SK-N-SH treated with all-trans-retinoic acid at 6 μM for 48 hours (cell line): ENCODE measurements around the gene SPACDR.

Experiments
- ATAC-seq: fragments of 200-7000 bp; cut with Tn5 transposase; 3 replicates; pipeline ENCODE4 v1.9.1; 2020; ENCODE audit warnings: mild to moderate bottlenecking, moderate library complexity
- ARNTL ChIP-seq: fragments of 450-650 bp; formaldehyde crosslinking; IDR thresholded peaks from 2 replicates; pipeline ENCODE4 v1.5.0; 2020; ENCODE audit warnings: low read depth, mild to moderate bottlenecking, moderate library complexity, borderline replicate concordance
- BACH2 ChIP-seq: fragments of 250-450 bp; sonication (Bioruptor Pico); IDR thresholded peaks from 2 replicates; pipeline ENCODE4 v1.9.0; 2021; ENCODE audit warnings: mild to moderate bottlenecking, borderline replicate concordance
- CSDC2 ChIP-seq: fragments of 250-450 bp; sonication (Bioruptor Pico); IDR thresholded peaks from 2 replicates; pipeline ENCODE4 v1.5.0; 2020; ENCODE audit warnings: mild to moderate bottlenecking, moderate library complexity
- CSRNP3 ChIP-seq: fragments of 250-450 bp; sonication (Bioruptor Pico); IDR thresholded peaks from 2 replicates; pipeline ENCODE4 v1.5.1; 2021; ENCODE audit warnings: mild to moderate bottlenecking, moderate library complexity
- ESRRG ChIP-seq: fragments of 250-450 bp; sonication (Bioruptor Pico); IDR thresholded peaks from 2 replicates; pipeline ENCODE4 v1.6.1; 2021; ENCODE audit warnings: mild to moderate bottlenecking
- GLIS3 ChIP-seq: fragments of 250-450 bp; sonication (Bioruptor Pico); IDR thresholded peaks from 2 replicates; pipeline ENCODE4 v1.5.0; 2020; ENCODE audit warnings: mild to moderate bottlenecking, moderate library complexity
- ISL1 ChIP-seq: fragments of 250-450 bp; sonication (Bioruptor Pico); IDR thresholded peaks from 2 replicates; pipeline ENCODE4 v2.1.2; 2022; ENCODE audit warnings: mild to moderate bottlenecking, moderate library complexity
- OSR1 ChIP-seq: fragments of 250-450 bp; sonication (Bioruptor Pico); IDR thresholded peaks from 2 replicates; pipeline ENCODE4 v1.8.0; 2022; ENCODE audit warnings: moderate library complexity, mild to moderate bottlenecking, inconsistent platforms
- PPARA ChIP-seq: fragments of 250-450 bp; sonication (Bioruptor Pico); IDR thresholded peaks from 2 replicates; pipeline ENCODE4 v1.5.0; 2020; ENCODE audit warnings: mild to moderate bottlenecking, borderline replicate concordance
- RARB ChIP-seq: fragments of 250-450 bp; sonication (Bioruptor Pico); IDR thresholded peaks from 2 replicates; pipeline ENCODE4 v1.8.0; 2021; ENCODE audit warnings: mild to moderate bottlenecking, moderate library complexity
- TCF4 ChIP-seq: fragments of 250-450 bp; sonication (Bioruptor Pico); IDR thresholded peaks from 2 replicates; pipeline ENCODE4 v1.8.0; 2021; ENCODE audit warnings: mild to moderate bottlenecking, moderate library complexity, borderline replicate concordance
- TOX ChIP-seq: fragments of 250-450 bp; sonication (Bioruptor Pico); IDR thresholded peaks from 2 replicates; pipeline ENCODE4 v1.8.0; 2021; ENCODE audit warnings: mild to moderate bottlenecking, moderate library complexity, borderline replicate concordance
- ZC3H10 ChIP-seq: fragments of 250-450 bp; sonication (Bioruptor Pico); IDR thresholded peaks from 2 replicates; pipeline ENCODE4 v1.5.1; 2021; ENCODE audit warnings: mild to moderate bottlenecking, moderate library complexity
- ZFP30 ChIP-seq: fragments of 450-650 bp; formaldehyde crosslinking; IDR thresholded peaks from 2 replicates; pipeline ENCODE4 v1.5.0; 2022; ENCODE audit warnings: mild to moderate bottlenecking, moderate library complexity
- ZNF565 ChIP-seq: fragments of 450-650 bp; formaldehyde crosslinking; conservative IDR thresholded peaks from 2 replicates; pipeline ENCODE4 v1.5.0; 2020; ENCODE audit warnings: low read depth, mild to moderate bottlenecking, moderate library complexity
- ZNF8 ChIP-seq: fragments of 450-650 bp; formaldehyde crosslinking; IDR thresholded peaks from 2 replicates; pipeline ENCODE4 v1.5.0; 2020; ENCODE audit warnings: mild to moderate bottlenecking, moderate library complexity
- TF ChIP-seq, protein P1 (sequence below): fragments of 250-450 bp; sonication (Bioruptor Pico); IDR thresholded peaks from 2 replicates; pipeline ENCODE4 v1.5.1; 2020; ENCODE audit warnings: low read depth, mild to moderate bottlenecking, moderate library complexity
- TF ChIP-seq, protein P2 (sequence below): fragments of 250-450 bp; sonication (Bioruptor Pico); IDR thresholded peaks from 2 replicates; pipeline ENCODE4 v1.8.0; 2021; ENCODE audit warnings: low read depth, mild to moderate bottlenecking, moderate library complexity, borderline replicate concordance
- TF ChIP-seq, protein P3 (sequence below): fragments of 250-450 bp; sonication (Bioruptor Pico); IDR thresholded peaks from 2 replicates; pipeline ENCODE4 v1.8.0; 2020; ENCODE audit warnings: mild to moderate bottlenecking, moderate library complexity, borderline replicate concordance

Gene SPACDR

GRCh38 chr7:100428199-100428966, 35.7 kb downstream of the SPACDR start, which contains the start of gene ZCWPW1 (continued):
- TF ChIP-seq, protein P1, sequence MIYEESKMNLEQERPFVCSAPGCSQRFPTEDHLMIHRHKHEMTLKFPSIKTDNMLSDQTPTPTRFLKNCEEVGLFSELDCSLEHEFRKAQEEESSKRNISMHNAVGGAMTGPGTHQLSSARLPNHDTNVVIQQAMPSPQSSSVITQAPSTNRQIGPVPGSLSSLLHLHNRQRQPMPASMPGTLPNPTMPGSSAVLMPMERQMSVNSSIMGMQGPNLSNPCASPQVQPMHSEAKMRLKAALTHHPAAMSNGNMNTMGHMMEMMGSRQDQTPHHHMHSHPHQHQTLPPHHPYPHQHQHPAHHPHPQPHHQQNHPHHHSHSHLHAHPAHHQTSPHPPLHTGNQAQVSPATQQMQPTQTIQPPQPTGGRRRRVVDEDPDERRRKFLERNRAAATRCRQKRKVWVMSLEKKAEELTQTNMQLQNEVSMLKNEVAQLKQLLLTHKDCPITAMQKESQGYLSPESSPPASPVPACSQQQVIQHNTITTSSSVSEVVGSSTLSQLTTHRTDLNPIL: peak; percentile 74; the same call in 1 of the 2 replicates
- TF ChIP-seq, protein P2, sequence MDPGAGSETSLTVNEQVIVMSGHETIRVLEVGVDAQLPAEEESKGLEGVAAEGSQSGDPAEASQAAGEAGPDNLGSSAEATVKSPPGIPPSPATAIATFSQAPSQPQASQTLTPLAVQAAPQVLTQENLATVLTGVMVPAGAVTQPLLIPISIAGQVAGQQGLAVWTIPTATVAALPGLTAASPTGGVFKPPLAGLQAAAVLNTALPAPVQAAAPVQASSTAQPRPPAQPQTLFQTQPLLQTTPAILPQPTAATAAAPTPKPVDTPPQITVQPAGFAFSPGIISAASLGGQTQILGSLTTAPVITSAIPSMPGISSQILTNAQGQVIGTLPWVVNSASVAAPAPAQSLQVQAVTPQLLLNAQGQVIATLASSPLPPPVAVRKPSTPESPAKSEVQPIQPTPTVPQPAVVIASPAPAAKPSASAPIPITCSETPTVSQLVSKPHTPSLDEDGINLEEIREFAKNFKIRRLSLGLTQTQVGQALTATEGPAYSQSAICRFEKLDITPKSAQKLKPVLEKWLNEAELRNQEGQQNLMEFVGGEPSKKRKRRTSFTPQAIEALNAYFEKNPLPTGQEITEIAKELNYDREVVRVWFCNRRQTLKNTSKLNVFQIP (CRISPR knock-in tag): no peak; the same call in 1 of the 2 replicates
- TF ChIP-seq CSDC2 (CRISPR knock-in tag) (0 out of 2 replicates have a peak, but pooled peaks have one; percentile 34), GLIS3 (CRISPR knock-in tag) (peak; percentile 96; the same call in 1 of the 2 replicates), OSR1 (CRISPR knock-in tag) (no peak), ZFP30 (CRISPR knock-in tag) (no peak; the same call in 1 of the 2 replicates), ISL1 (CRISPR knock-in tag) (no peak), BACH2 (CRISPR knock-in tag) (no peak), RARB (CRISPR knock-in tag) (peak; percentile 93), PPARA (CRISPR knock-in tag) (no peak)
- TF ChIP-seq, protein P3, sequence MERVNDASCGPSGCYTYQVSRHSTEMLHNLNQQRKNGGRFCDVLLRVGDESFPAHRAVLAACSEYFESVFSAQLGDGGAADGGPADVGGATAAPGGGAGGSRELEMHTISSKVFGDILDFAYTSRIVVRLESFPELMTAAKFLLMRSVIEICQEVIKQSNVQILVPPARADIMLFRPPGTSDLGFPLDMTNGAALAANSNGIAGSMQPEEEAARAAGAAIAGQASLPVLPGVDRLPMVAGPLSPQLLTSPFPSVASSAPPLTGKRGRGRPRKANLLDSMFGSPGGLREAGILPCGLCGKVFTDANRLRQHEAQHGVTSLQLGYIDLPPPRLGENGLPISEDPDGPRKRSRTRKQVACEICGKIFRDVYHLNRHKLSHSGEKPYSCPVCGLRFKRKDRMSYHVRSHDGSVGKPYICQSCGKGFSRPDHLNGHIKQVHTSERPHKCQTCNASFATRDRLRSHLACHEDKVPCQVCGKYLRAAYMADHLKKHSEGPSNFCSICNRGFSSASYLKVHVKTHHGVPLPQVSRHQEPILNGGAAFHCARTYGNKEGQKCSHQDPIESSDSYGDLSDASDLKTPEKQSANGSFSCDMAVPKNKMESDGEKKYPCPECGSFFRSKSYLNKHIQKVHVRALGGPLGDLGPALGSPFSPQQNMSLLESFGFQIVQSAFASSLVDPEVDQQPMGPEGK (CRISPR knock-in tag): peak; percentile 99
- TF ChIP-seq, all 23 proteins: peak for 14

DNA sequence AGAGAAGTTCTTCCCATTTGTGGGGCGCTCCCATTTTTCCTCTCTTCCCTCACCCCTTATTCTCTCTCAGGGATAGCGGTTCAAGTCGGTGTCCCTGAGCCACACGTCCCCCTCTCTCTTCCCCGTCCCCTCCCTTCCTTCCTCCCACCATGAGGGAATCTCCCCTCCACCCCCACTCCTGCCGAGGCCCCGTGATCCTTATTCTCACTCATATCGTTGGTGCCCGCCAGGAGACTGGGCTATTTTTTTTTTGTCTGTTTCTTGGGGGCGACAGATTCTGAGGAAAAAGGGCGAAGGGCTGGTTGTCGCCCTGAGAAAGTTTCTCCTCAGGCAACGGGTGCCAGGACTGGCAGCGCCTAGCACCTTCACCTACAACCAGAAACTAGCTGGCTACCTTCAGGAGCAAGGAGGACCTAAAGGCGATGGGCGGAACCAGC, 36.3 kb downstream of the SPACDR start:
- ATAC-seq: no peak
- TF ChIP-seq, protein P1: no peak
- no peak for TF ChIP-seq ARNTL (CRISPR knock-in tag)
- TF ChIP-seq, all 23 proteins: peak for 0

DNA sequence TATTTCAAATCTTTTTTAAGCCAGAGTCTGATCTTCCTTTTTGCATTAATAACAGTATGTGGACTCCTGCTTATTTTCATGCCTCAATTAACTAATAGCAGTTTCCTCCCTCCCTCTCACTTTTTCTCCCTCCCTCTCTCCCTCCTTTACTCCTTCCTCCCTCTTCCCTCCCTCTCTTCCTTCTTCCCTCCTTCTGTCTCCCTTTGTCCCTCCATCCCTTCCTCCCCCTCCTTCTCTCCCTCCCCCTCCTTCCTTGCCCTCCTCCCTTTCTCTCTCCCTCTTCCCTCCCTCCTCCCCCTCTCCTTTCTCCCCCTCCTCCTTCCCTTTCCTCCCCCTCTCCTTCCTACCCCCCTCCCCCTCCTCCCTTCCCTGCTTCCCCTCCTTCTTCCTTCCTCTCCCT, 37.5 kb downstream of the SPACDR start:
- ATAC-seq: no peak
- TF ChIP-seq CSRNP3 (CRISPR knock-in tag) (no peak), ZNF8 (CRISPR knock-in tag) (no peak), CSDC2 (CRISPR knock-in tag) (no peak), PPARA (CRISPR knock-in tag) (no peak), RARB (CRISPR knock-in tag) (no peak), TCF4 (CRISPR knock-in tag) (no peak), BACH2 (CRISPR knock-in tag) (no peak), ZC3H10 (CRISPR knock-in tag) (no peak), ESRRG (CRISPR knock-in tag) (no peak), ZNF565 (CRISPR knock-in tag) (no peak), OSR1 (CRISPR knock-in tag) (no peak), TOX (no peak), ISL1 (CRISPR knock-in tag) (no peak), ZFP30 (CRISPR knock-in tag) (no peak)
- TF ChIP-seq, protein P1: no peak
- TF ChIP-seq, protein P2 (CRISPR knock-in tag): no peak
- TF ChIP-seq, protein P3 (CRISPR knock-in tag): no peak
